H1 (cell line): Measurements from ENCODE around the gene ZNF575. TPM values are rescaled to one million over a fixed set of nuclear protein-coding genes. Genes with fewer than 3 reads are reported as not detected.

ENCODE experiments used
- TBP ChIP-seq: IDR thresholded peaks from 2 replicates; pipeline ENCODE4 v1.6.1; 2011; ENCODE audit warnings: low read depth, low read length, improper control_type of control experiment
- polyA plus RNA-seq, 7 experiments: library from polyadenylated mRNA; depleted of rRNA in 3 of 7; stranded (reverse) in 5 of 7; unstranded in 2 of 7; fragments of >200 nt in 5 of 7; fragments of 200-250 nt in 2 of 7; gene quantifications; 1 replicate in 5 of 7; 2 replicates in 1 of 7; 4 replicates in 1 of 7; pipeline versions ENCODE4 v1.2.1 to v1.2.3, GENCODE V29; 2011 to 2013; ENCODE audit warnings: missing spikeins in 2 of 7, mixed read lengths in 2 of 7
- total RNA-seq: library from RNA; stranded (reverse); fragmentation: NEBNext Ultra II Directional; extraction: Animal tissue kit (Norgen Biotek cat#: 25700); gene quantifications from 2 replicates; pipeline ENCODE4 v1.2.1, GENCODE V29; 2021

Gene ZNF575
- total and polyA plus RNA-seq, 2 of the 8 experiments (the other 6 are each of a cell fraction or from before 2014, with no cell fraction given), result 0.05 TPM; not detected in 1

GRCh38 chr19:43545276-43545675, 12.3 kb downstream of the ZNF575 start (continued):
- no peak for TF ChIP-seq TBP
